ENCODE measurements around the gene THOC7. TPM values are rescaled to one million over a fixed set of nuclear protein-coding genes. Genes with fewer than 3 reads are reported as not detected.

The THOC7 gene
- total RNA-seq, 1 experiment from 2014 or later = 67.3 TPM

GRCh38 chr3:63908776-63909175 lies 45.2 kb upstream of the THOC7 start:
- H3K4me3 ChIP-seq (replicated peaks in 1 of 2; ENCODE audit: low read depth in 1 of 2, low read length in 2 of 2) = no peak overlapping the region
- no peaks in the 10 kb centered on the region for H3K36me3 ChIP-seq (ENCODE audit: control insufficient read depth in 1 of 2, insufficient read depth in 2 of 2, low read length in 2 of 2)
- DNase-seq (ENCODE audit: low read depth, low spot score) (no peak), ATAC-seq (no peak)
- H3K27ac ChIP-seq (ENCODE audit: low read depth, low read length) = no peak overlapping the region
- BruUV-seq (replicated peaks) = no TSS peak
- no peaks in the 10 kb centered on the region for H4K20me1 ChIP-seq (ENCODE audit: insufficient read depth)
- intact Hi-C loops (cut with micrococcal nuclease) = loop anchor here (5.0 kb wide), 1 partner anchor 36 kb away; no protein-coding TSS in a partner anchor
- H3K4me2 ChIP-seq (ENCODE audit: low read length) = no peak overlapping the region
- peaks cover 12 to 25% of the 10 kb centered on the region in 2 experiments; a peak in 3 of 4 replicates for H3K4me1 ChIP-seq (ENCODE audit: control insufficient read depth in 1 of 2, insufficient read depth in 2 of 2, low read length in 2 of 2)
- no peak overlapping the region for H3K9ac ChIP-seq (ENCODE audit: low read length)
- peaks cover 26% of the 10 kb centered on the region for H3K79me2 ChIP-seq (ENCODE audit: insufficient read depth, low read length)
- ChIA-PET RAD21 (ENCODE audit: low non-redundant PET in 1 of 2, low total read pairs in 2 of 2, uncharacterized antibody in 2 of 2, unreplicated experiment in 2 of 2) (no interaction called here), CTCF (no interaction called here), POLR2A (no interaction called here)
- H3K9me3 ChIP-seq (ENCODE audit: control insufficient read depth in 1 of 2, insufficient read depth in 1 of 2, low read depth in 1 of 2, low read length in 2 of 2) = no peaks in the 10 kb centered on the region
- no peak for TF ChIP-seq CTCF (IDR thresholded peaks at IDR 0.05 in 2 of 3, conservative IDR thresholded peaks at IDR 0.05 in 1 of 3; ENCODE audit: borderline replicate concordance in 1 of 3, insufficient read depth in 1 of 3, low read depth in 2 of 3, low read length in 2 of 3)
- no peak for TF ChIP-seq ZNF274 (IDR thresholded peaks at IDR 0.05; ENCODE audit: low read depth, low read length)
- TF ChIP-seq POLR2AphosphoS5 (IDR thresholded peaks at IDR 0.05; ENCODE audit: low read depth, low read length) = no peak
- no peak for TF ChIP-seq ZFX (IDR thresholded peaks at IDR 0.05)
- H3K27me3 ChIP-seq (ENCODE audit: insufficient read depth, low read length) = no peaks in the 10 kb centered on the region
- no peaks in the 10 kb centered on the region for H3K9me2 ChIP-seq (ENCODE audit: insufficient read depth)
- no peak overlapping the region for H2AFZ ChIP-seq (ENCODE audit: low read depth, low read length, poor library complexity, severe bottlenecking)

GRCh38 chr3:63908081-63908736 lies 44.6 kb upstream of the THOC7 start:
- H2AFZ ChIP-seq (ENCODE audit: low read depth, low read length, poor library complexity, severe bottlenecking) = no peak overlapping the region
- POLR2A ChIA-PET = no interaction called here
- DNase-seq (ENCODE audit: low read depth, low spot score) = no peak
- no peak for ATAC-seq
- no peak overlapping the region for H3K9ac ChIP-seq (ENCODE audit: low read length)
- no peaks in the 10 kb centered on the region for H3K27me3 ChIP-seq (ENCODE audit: insufficient read depth, low read length)
- BruUV-seq (replicated peaks) = no TSS peak
- H3K4me3 ChIP-seq (replicated peaks in 1 of 2; ENCODE audit: low read depth in 1 of 2, low read length in 2 of 2) = no peak overlapping the region
- RAD21 ChIA-PET (ENCODE audit: low non-redundant PET in 1 of 2, low total read pairs in 2 of 2, uncharacterized antibody in 2 of 2, unreplicated experiment in 2 of 2) = no interaction called here
- peaks cover 20% of the 10 kb centered on the region for H3K79me2 ChIP-seq (ENCODE audit: insufficient read depth, low read length)
- H3K4me1 ChIP-seq (ENCODE audit: control insufficient read depth in 1 of 2, insufficient read depth in 2 of 2, low read length in 2 of 2) = peaks cover 7 to 19% of the 10 kb centered on the region in 2 experiments; a peak in 3 of 4 replicates
- intact Hi-C loops (cut with micrococcal nuclease) = loop anchor here (5.0 kb wide), 1 partner anchor 36 kb away; no protein-coding TSS in a partner anchor
- H3K9me2 ChIP-seq (ENCODE audit: insufficient read depth) = no peaks in the 10 kb centered on the region
- no peaks in the 10 kb centered on the region for H3K36me3 ChIP-seq (ENCODE audit: control insufficient read depth in 1 of 2, insufficient read depth in 2 of 2, low read length in 2 of 2)
- H3K27ac ChIP-seq (ENCODE audit: low read depth, low read length) = no peak overlapping the region
- CTCF ChIA-PET = interaction anchor here (0.6 to 0.7 kb wide), 2 partner anchors 21 to 48 kb away, joined by 3 read pairs; no protein-coding TSS in a partner anchor
- TF ChIP-seq EZH2 (IDR thresholded peaks at IDR 0.05) = no peak
- peak; percentile 29 to 43 (median 40); a peak in 4 of 6 replicates for TF ChIP-seq CTCF (IDR thresholded peaks at IDR 0.05 in 2 of 3, conservative IDR thresholded peaks at IDR 0.05 in 1 of 3; ENCODE audit: borderline replicate concordance in 1 of 3, insufficient read depth in 1 of 3, low read depth in 2 of 3, low read length in 2 of 3)
- no peaks in the 10 kb centered on the region for H3K9me3 ChIP-seq (ENCODE audit: control insufficient read depth in 1 of 2, insufficient read depth in 1 of 2, low read depth in 1 of 2, low read length in 2 of 2)
- no peak overlapping the region for H3K4me2 ChIP-seq (ENCODE audit: low read length)
- H4K20me1 ChIP-seq (ENCODE audit: insufficient read depth) = no peaks in the 10 kb centered on the region

All from HCT116 (cell line).